IMR-90 (cell line): ENCODE data around the gene CD300LG. TPM values are rescaled to one million over a fixed set of nuclear protein-coding genes. Genes with fewer than 3 reads are reported as not detected.
"Not testable (repeated sequence)": the region's sequence is repeated elsewhere in the genome, so short reads cannot be mapped to it uniquely, and the experiment has no call there.

Experiments
- ATAC-seq: fragments of 200-7000 bp; cut with Tn5 transposase; 2 replicates; pipeline ENCODE4 v1.9.1; 2020; ENCODE audit warnings: low read depth, mild to moderate bottlenecking, moderate library complexity
- BruUV-seq: library from RNA; stranded (reverse); fragments of 400-500 nt; replicated peaks from 2 replicates; lab custom pipeline; 2021; lab: Mats Ljungman, UMichigan
- CTCF ChIA-PET: fragments of 300-600 bp; formaldehyde crosslinking; extraction: SDS; loops from one replicate; lab custom pipeline; 2021; ENCODE audit warnings: antibody characterized with exemption; lab: Yijun Ruan, JAX
- POLR2A ChIA-PET: fragments of 300-600 bp; sonication (Branson Sonifier 250); formaldehyde crosslinking; loops from one replicate; lab custom pipeline; 2022; ENCODE audit warnings: antibody characterized with exemption; ENCODE audit not compliant: unreplicated experiment; lab: Charles Lee
- DNase-seq: peaks from one replicate; pipeline ENCODE4 v3.0.0; 2013
- H2AFZ ChIP-seq: replicated peaks from 2 replicates; pipeline ENCODE3; 2013; ENCODE audit warnings: low read length, mild to moderate bottlenecking; ENCODE audit not compliant: poor library complexity
- H2AK5ac ChIP-seq: 2 replicates; pipeline ENCODE4 v1.6.1; 2013; ENCODE audit warnings: low read depth, low read length, inconsistent platforms
- H2AK9ac ChIP-seq: replicated peaks from 2 replicates; pipeline ENCODE3; 2013; ENCODE audit warnings: mild to moderate bottlenecking, low read depth, low read length, moderate library complexity; ENCODE audit not compliant: poor library complexity
- H2BK120ac ChIP-seq: 2 replicates; pipeline ENCODE4 v1.6.1; 2013; ENCODE audit warnings: low read depth, low read length, inconsistent platforms
- H2BK15ac ChIP-seq: 3 replicates; pipeline ENCODE4 v1.6.1; 2013; ENCODE audit warnings: low read depth, low read length, inconsistent platforms
- H2BK20ac ChIP-seq: 2 replicates; pipeline ENCODE4 v1.6.1; 2013; ENCODE audit warnings: low read depth, mild to moderate bottlenecking, inconsistent platforms, low read length, moderate library complexity
- H2BK5ac ChIP-seq: 2 replicates; pipeline ENCODE4 v1.6.1; 2013; ENCODE audit warnings: mild to moderate bottlenecking, low read depth, low read length, inconsistent platforms; ENCODE audit not compliant: poor library complexity, severe bottlenecking
- H3K14ac ChIP-seq: replicated peaks from 2 replicates; pipeline ENCODE4 v1.6.1; 2013; ENCODE audit warnings: low read depth, low read length, inconsistent platforms
- H3K18ac ChIP-seq: 2 replicates; pipeline ENCODE4 v1.6.1; 2013; ENCODE audit warnings: low read depth, low read length, control low read depth
- H3K23ac ChIP-seq: 2 replicates; pipeline ENCODE4 v1.6.1; 2013; ENCODE audit warnings: low read depth, low read length, inconsistent platforms
- H3K27ac ChIP-seq: 2 replicates; pipeline ENCODE4 v1.5.1; 2013; ENCODE audit warnings: mild to moderate bottlenecking, control low read depth, low read length; ENCODE audit not compliant: insufficient read depth
- H3K27me3 ChIP-seq: 2 replicates; pipeline ENCODE4 v1.6.1; 2013; ENCODE audit warnings: low read length; ENCODE audit not compliant: control insufficient read depth, insufficient read depth
- H3K36me3 ChIP-seq: 2 replicates; pipeline ENCODE4 v1.6.1; 2013; ENCODE audit warnings: low read length, mixed read lengths; ENCODE audit not compliant: control insufficient read depth, insufficient read depth
- H3K4ac ChIP-seq: 2 replicates; pipeline ENCODE4 v1.6.1; 2013; ENCODE audit warnings: low read depth, low read length, inconsistent platforms
- H3K4me1 ChIP-seq: 2 replicates; pipeline ENCODE4 v1.6.1; 2013; ENCODE audit warnings: low read length, mixed read lengths; ENCODE audit not compliant: control insufficient read depth, insufficient read depth
- H3K4me2 ChIP-seq: 2 replicates; pipeline ENCODE4 v1.6.1; 2013; ENCODE audit warnings: low read depth, mild to moderate bottlenecking, control low read depth, low read length, moderate library complexity
- H3K4me3 ChIP-seq: 2 replicates; pipeline ENCODE4 v1.5.1; 2013; ENCODE audit warnings: low read depth, mild to moderate bottlenecking, control low read depth, low read length, moderate library complexity; ENCODE audit not compliant: insufficient read depth
- H3K56ac ChIP-seq: 2 replicates; pipeline ENCODE4 v1.6.1; 2013; ENCODE audit warnings: low read length, inconsistent platforms; ENCODE audit not compliant: insufficient read depth; ENCODE audit errors: extremely low read depth
- H3K79me1 ChIP-seq, 2 experiments: 2 replicates each; pipeline ENCODE4 v1.6.1; 2013; ENCODE audit warnings: low read length in 2 of 2, inconsistent platforms in 1 of 2, low read depth in 1 of 2
- H3K9ac ChIP-seq: 2 replicates; pipeline ENCODE4 v1.6.1; 2013; ENCODE audit warnings: low read depth, low read length, control low read depth
- H3K9me1 ChIP-seq: 2 replicates; pipeline ENCODE4 v1.6.1; 2013; ENCODE audit warnings: low read length, inconsistent platforms; ENCODE audit not compliant: insufficient read depth
- H3K9me3 ChIP-seq: 2 replicates; pipeline ENCODE4 v1.6.1; 2013; ENCODE audit warnings: low read length; ENCODE audit not compliant: control insufficient read depth, insufficient read depth
- H4K20me1 ChIP-seq: 2 replicates; pipeline ENCODE4 v1.6.1; 2013; ENCODE audit warnings: low read length, inconsistent platforms; ENCODE audit not compliant: insufficient read depth
- H4K5ac ChIP-seq: 2 replicates; pipeline ENCODE4 v1.6.1; 2013; ENCODE audit warnings: mild to moderate bottlenecking, low read depth, low read length, control low read depth
- H4K8ac ChIP-seq, 2 experiments: 2 replicates each; pipeline ENCODE4 v1.6.1; 2013; ENCODE audit warnings: low read depth in 2 of 2, low read length in 2 of 2, control low read depth in 1 of 2, inconsistent platforms in 1 of 2
- H4K91ac ChIP-seq: 2 replicates; pipeline ENCODE4 v1.6.1; 2013; ENCODE audit warnings: low read depth, low read length, inconsistent platforms; ENCODE audit not compliant: insufficient read depth
- WGBS, 2 experiments: methylation state at CpG; one replicate each; pipeline versions ENCODE4 v1.1.5 to v1.1.7; 2013; ENCODE audit warnings: missing lambda C conversion rate in 2 of 2; ENCODE audit not compliant: insufficient read length in 1 of 2; ENCODE audit errors: extremely low coverage in 2 of 2; 5-methylcytosine and 5-hydroxymethylcytosine counted together
- dilution Hi-C: fragments of 300-500 bp; cut with HindIII; formaldehyde crosslinking; loops from one replicate; pipeline ENCODE4 v1.14.3; 2018; ENCODE audit warnings: low sequenced_read_pairs; ENCODE audit not compliant: unreplicated experiment
- in situ Hi-C: fragments of 300-500 bp; cut with MboI; formaldehyde crosslinking; loops from 3 replicates; pipeline ENCODE4 v1.14.3; 2019; ENCODE audit warnings: low sequenced_read_pairs, inconsistent platforms, mixed read lengths
- intact Hi-C: fragments of 100-400 bp; cut with micrococcal nuclease; formaldehyde crosslinking; loops from 2 replicates; pipeline ENCODE4 v1.10.0; 2022
- polyA plus RNA-seq, 3 experiments: library from polyadenylated mRNA; depleted of rRNA; stranded (reverse); fragments of >200 nt; gene quantifications; 2 replicates each; pipeline ENCODE4 v1.2.3, GENCODE V29; 2012; ENCODE audit warnings: low replicate concordance in 1 of 3
- total RNA-seq: library from RNA; depleted of rRNA; stranded (reverse); fragments of >200 nt; gene quantifications from 2 replicates; pipeline ENCODE4 v1.2.3, GENCODE V29; 2012

The CD300LG gene
- total and polyA plus RNA-seq, 2 of the 4 experiments (the other 2 are of a cell fraction): not detected

DNA sequence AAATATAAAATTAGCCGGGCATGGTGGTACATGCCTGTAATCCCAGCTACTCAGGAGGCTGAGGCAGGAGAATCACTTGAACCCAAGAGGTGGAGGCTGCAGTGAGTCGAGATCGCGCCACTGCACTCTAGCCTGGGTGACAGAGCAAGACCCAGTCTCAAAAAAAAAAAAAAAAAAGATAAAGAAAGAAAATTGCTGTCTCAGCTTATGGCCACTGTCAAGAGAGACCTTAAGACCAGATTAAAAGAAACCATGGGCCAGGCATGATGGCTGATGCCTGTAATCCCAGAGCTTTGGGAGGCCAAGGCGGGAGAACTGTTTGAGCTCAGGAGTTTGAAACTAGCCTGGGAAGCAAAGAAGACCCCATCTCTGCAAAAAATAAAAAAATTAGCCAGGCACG is 22.1 kb downstream of the CD300LG start:
- CTCF ChIA-PET, H3K23ac ChIP-seq, H2BK120ac ChIP-seq, H4K20me1 ChIP-seq, H2BK5ac ChIP-seq, H3K79me1 ChIP-seq, in situ Hi-C loops, H2AFZ ChIP-seq, H3K9me1 ChIP-seq, ATAC-seq, BruUV-seq, H2AK9ac ChIP-seq, dilution Hi-C loops, H3K56ac ChIP-seq, H2BK15ac ChIP-seq, DNase-seq, H3K4me2 ChIP-seq, H3K4ac ChIP-seq, H3K14ac ChIP-seq, H4K5ac ChIP-seq, H3K4me3 ChIP-seq, H3K18ac ChIP-seq, H3K27ac ChIP-seq, H2BK20ac ChIP-seq, intact Hi-C loops, H3K36me3 ChIP-seq, H4K8ac ChIP-seq, H3K4me1 ChIP-seq, H3K9me3 ChIP-seq, H2AK5ac ChIP-seq, H3K9ac ChIP-seq, H4K91ac ChIP-seq: not testable (repeated sequence)
- WGBS, 2 experiments: no CpG with 5 or more reads among the region's 6 CpGs
- POLR2A ChIA-PET: interaction anchor here (0.6 kb wide), 1 partner anchor 76 kb away, joined by 3 read pairs; no protein-coding TSS in a partner anchor
- H3K27me3 ChIP-seq: peaks cover 53% of the 10 kb centered on the region
